RWPE2 (cell line): ENCODE data around the gene ADRM1.
A peak's percentile ranks its signal among the peaks of the same experiment; 100 is the strongest.

Source experiments
- ATAC-seq: fragments of 200-7000 bp; cut with Tn5 transposase; 3 replicates; pipeline ENCODE4 v1.9.1; 2021; ENCODE audit warnings: low read depth
- DNase-seq: peaks from one replicate; pipeline ENCODE4 v3.0.0-alpha.2; 2020; ENCODE audit warnings: low spot score
- H3K27ac ChIP-seq: fragments of 450-650 bp; 2 replicates; pipeline ENCODE4 v1.5.1; 2017; ENCODE audit warnings: mild to moderate bottlenecking; ENCODE audit not compliant: poor library complexity, severe bottlenecking
- H3K27me3 ChIP-seq: fragments of 250-450 bp; sonication (Bioruptor Pico); 2 replicates; pipeline ENCODE4 v1.5.1; 2021; ENCODE audit warnings: mild to moderate bottlenecking, moderate library complexity; ENCODE audit not compliant: insufficient read depth, poor library complexity, severe bottlenecking
- H3K36me3 ChIP-seq: fragments of 250-450 bp; sonication (Bioruptor Pico); 2 replicates; pipeline ENCODE4 v1.5.1; 2020; ENCODE audit warnings: low read depth, mild to moderate bottlenecking, moderate library complexity
- H3K4me1 ChIP-seq: fragments of 250-450 bp; sonication (Bioruptor Pico); 2 replicates; pipeline ENCODE4 v1.5.1; 2021; ENCODE audit warnings: mild to moderate bottlenecking, moderate library complexity; ENCODE audit not compliant: insufficient read depth, poor library complexity, severe bottlenecking
- H3K4me3 ChIP-seq: fragments of 250-450 bp; sonication (Bioruptor Pico); 2 replicates; pipeline ENCODE4 v1.5.1; 2021; ENCODE audit warnings: mild to moderate bottlenecking, moderate library complexity; ENCODE audit not compliant: severe bottlenecking
- H3K9me3 ChIP-seq: fragments of 250-450 bp; sonication (Bioruptor Pico); 2 replicates; pipeline ENCODE4 v1.5.1; 2021; ENCODE audit warnings: mild to moderate bottlenecking, moderate library complexity; ENCODE audit not compliant: severe bottlenecking
- TF ChIP-seq, protein P1 (sequence below): fragments of 450-650 bp; IDR thresholded peaks from one replicate; pipeline ENCODE4 v1.5.1; 2017; ENCODE audit warnings: mild to moderate bottlenecking, moderate library complexity; ENCODE audit not compliant: poor library complexity, severe bottlenecking

The ADRM1 gene

DNA sequence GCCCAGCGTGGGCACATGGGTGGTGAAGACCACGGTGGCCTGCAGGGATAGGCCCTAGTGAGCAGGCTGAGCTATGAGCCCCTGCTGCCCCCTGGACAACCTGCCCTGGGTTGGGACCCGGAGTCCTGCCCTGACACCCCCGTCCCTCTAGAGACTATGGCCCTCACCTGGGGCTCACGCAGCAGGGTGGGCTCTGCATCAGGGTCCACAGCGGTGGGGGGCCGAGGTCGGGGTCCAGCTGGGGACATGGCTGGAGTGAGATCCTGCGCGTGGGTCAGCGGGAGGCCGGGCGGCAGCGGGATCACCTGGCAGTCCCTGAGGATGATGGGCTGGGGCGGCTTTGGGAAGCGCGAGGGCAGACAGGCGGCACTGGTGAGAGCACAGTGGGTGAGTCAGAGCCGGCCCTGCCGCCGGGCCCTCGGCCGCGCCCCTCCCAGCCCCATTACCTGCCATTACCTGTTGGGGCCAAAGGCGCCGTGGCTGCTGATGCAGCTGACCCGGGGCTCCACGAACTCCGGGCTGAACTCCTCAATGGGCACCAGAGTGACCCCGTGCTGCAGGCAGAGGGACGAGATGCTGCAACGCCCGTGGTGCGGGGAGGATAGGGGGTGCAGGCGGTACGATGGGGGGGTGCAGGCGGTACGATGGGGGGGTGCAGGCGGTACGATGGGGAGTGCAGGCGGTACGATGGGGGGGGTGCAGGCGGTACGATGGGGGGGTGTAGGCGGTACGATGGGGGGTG lies 27.9 kb downstream of the ADRM1 start:
- H3K27me3 ChIP-seq = no peaks in the 10 kb centered on the region

DNA sequence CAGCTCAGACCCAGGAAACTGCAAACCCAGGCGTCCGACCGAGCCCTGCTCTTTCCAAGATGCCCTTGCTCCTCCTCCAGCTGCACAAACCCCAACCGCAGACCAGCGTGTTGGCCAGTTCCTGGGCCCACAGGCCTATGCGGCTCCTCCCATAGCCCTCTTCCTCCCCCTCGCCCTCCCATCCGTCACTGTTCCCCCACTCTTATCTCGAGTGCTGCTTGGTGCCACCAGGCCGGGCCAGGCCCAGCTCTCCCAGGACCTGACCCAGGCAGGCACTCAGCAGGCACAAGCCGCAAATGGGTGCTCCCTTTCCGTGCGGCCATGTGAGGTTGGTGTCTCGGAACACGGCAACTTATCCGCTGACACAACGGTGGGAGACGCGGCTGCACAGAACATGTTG lies 28.6 kb downstream of the ADRM1 start:
- Histone ChIP-seq H3K4me1 (no peaks in the 10 kb centered on the region), H3K36me3 (peaks cover 96% of the 10 kb centered on the region), H3K4me3 (no peak overlapping the region), H3K9me3 (no peaks in the 10 kb centered on the region), H3K27me3 (no peaks in the 10 kb centered on the region), H3K27ac (no peak overlapping the region)
- ATAC-seq (no peak), DNase-seq (peak; percentile 87)
- TF ChIP-seq, protein P1, sequence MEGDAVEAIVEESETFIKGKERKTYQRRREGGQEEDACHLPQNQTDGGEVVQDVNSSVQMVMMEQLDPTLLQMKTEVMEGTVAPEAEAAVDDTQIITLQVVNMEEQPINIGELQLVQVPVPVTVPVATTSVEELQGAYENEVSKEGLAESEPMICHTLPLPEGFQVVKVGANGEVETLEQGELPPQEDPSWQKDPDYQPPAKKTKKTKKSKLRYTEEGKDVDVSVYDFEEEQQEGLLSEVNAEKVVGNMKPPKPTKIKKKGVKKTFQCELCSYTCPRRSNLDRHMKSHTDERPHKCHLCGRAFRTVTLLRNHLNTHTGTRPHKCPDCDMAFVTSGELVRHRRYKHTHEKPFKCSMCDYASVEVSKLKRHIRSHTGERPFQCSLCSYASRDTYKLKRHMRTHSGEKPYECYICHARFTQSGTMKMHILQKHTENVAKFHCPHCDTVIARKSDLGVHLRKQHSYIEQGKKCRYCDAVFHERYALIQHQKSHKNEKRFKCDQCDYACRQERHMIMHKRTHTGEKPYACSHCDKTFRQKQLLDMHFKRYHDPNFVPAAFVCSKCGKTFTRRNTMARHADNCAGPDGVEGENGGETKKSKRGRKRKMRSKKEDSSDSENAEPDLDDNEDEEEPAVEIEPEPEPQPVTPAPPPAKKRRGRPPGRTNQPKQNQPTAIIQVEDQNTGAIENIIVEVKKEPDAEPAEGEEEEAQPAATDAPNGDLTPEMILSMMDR = no peak

More for the DNA sequence above, 27.9 kb downstream of the ADRM1 start:
- DNase-seq (peak; percentile 89), ATAC-seq (peak; percentile 3; the same call in 1 of the 3 replicates)
- no peaks in the 10 kb centered on the region for H3K9me3 ChIP-seq
- H3K36me3 ChIP-seq = peaks cover 96% of the 10 kb centered on the region
- H3K27ac ChIP-seq = no peak overlapping the region
- TF ChIP-seq, protein P1 = no peak
- no peaks in the 10 kb centered on the region for H3K4me1 ChIP-seq
- no peak overlapping the region for H3K4me3 ChIP-seq

DNA sequence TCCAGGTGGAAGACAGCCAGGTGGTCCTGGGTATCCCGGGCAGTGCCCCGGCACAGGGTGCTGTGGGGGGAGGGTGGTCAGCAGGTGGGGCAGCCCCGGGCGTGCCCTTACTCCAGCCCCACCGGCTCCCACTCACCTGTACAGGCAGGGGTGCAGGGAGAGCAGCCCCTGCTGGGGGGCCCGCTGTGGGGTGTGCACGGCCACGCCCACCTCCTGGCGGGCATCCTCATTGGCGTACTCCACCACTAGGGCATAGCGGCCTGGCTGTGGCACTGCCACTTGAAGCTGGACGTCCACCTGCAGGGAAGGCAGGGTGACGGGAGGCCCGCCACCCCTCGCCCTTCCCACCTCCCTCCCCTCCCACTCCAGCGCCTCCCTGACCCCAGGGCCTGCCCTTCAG lies 29.6 kb downstream of the ADRM1 start:
- Histone ChIP-seq H3K4me1 (no peaks in the 10 kb centered on the region), H3K36me3 (peaks cover 96% of the 10 kb centered on the region), H3K4me3 (no peak overlapping the region), H3K27ac (no peak overlapping the region), H3K9me3 (no peaks in the 10 kb centered on the region), H3K27me3 (no peaks in the 10 kb centered on the region)
- TF ChIP-seq, protein P1 = no peak
- DNase-seq = peak; percentile 86
- ATAC-seq = no peak

DNA sequence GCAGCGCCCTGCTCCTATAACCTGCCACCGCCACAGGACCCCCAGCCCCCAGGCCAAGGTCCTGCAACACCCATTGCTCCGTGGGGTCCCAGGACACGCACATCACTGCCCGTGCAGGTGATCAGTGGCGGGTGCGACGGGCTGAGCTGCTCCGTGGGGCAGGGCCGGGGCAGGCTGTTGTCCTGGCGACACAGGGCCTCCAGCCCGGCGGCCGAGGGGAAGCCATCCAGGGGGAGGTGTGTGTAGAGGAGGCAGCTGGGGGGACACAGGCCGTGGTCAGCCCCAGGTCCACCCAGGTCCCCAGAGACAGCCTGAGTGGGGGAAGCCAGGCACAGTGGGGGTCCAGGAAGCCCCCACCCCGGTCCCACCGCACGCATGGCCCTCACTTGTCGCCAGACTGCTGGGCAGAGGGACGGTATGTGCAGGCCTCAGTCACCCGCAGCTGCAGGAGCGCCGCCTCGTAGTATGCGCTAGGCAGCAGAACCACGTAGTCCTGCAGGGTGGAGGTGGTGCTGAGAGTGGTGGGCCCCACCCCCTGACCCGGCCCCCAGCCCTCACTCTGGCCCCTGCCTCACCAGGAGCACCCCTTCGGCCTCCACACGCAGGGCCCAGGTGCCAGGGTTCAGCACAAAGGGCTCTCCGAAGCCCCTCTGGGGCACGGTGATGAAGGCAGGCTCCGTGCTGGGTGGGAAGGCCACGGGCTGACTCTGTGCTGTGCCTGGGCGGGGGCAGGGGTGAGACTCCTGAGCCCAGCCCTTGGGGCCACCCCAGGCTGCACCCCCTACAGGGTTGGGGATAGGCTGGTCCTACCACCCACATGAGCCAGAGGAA lies 30.4 kb downstream of the ADRM1 start:
- no peaks in the 10 kb centered on the region for H3K4me1 ChIP-seq
- H3K9me3 ChIP-seq = no peaks in the 10 kb centered on the region
- peak; percentile 1; the same call in 1 of the 3 replicates for ATAC-seq
- no peaks in the 10 kb centered on the region for H3K27me3 ChIP-seq
- DNase-seq = peak; percentile 91
- TF ChIP-seq, protein P1 = no peak
- peaks cover 96% of the 10 kb centered on the region for H3K36me3 ChIP-seq
- H3K27ac ChIP-seq = no peak overlapping the region
- H3K4me3 ChIP-seq = no peak overlapping the region
